Subcutaneous adipose tissue (tissue), 4 donors: ENCODE data around the gene TCFL5. TPM values are rescaled to one million over a fixed set of nuclear protein-coding genes. Genes with fewer than 3 reads are reported as not detected.

Experiments used
- CTCF ChIP-seq: fragments of 450-650 bp; IDR thresholded peaks from one replicate; pipeline ENCODE4 v1.5.1; 2016; ENCODE audit warnings: low read depth, mild to moderate bottlenecking, control low read depth, antibody characterized with exemption, moderate library complexity
- total RNA-seq, 4 donors: library from RNA; depleted of rRNA; stranded (reverse); fragments of >200 nt; gene quantifications; one replicate each; pipeline ENCODE4 v1.1.0, GENCODE V29; 2016

Gene TCFL5
- total RNA-seq, 4 donors from 2014 or later = 7.6 to 13.8 (median 10.8) TPM

- TF ChIP-seq CTCF = no peak
Observed at GRCh38 chr20:62806383-62807050, 55.1 kb downstream of the TCFL5 start.

GRCh38 chr20:62805711-62806382 is 55.8 kb downstream of the TCFL5 start:
- no peak for TF ChIP-seq CTCF

GRCh38 chr20:62805155-62805710 is 56.4 kb downstream of the TCFL5 start:
- no peak for TF ChIP-seq CTCF

GRCh38 chr20:62804627-62805154 is 56.9 kb downstream of the TCFL5 start, which contains the start of gene OGFR:
Gene OGFR, plus strand, starts transcription at chr20:62804835. Its CDS starts 25 bp downstream, at chr20:62804860.
- TF ChIP-seq CTCF = no peak

GRCh38 chr20:62804021-62804626 is 57.5 kb downstream of the TCFL5 start:
- no peak for TF ChIP-seq CTCF

GRCh38 chr20:62802026-62802712 is 59.5 kb downstream of the TCFL5 start:
- no peak for TF ChIP-seq CTCF
